T-helper 1 cell treated with Interleukin-12 subunit alpha and Interleukin-12 subunit beta and Interleukin-4 antibody, amounts not matched to agents 30 ng/mL and 1 ng/mL, for 36 hours (primary cell): Measurements from ENCODE around the gene MICAL3. TPM values are rescaled to one million over a fixed set of nuclear protein-coding genes. Genes with fewer than 3 reads are reported as not detected.
"Not testable (repeated sequence)": the region's sequence is repeated elsewhere in the genome, so short reads cannot be mapped to it uniquely, and the experiment has no call there.

ENCODE experiments used
- intact Hi-C: fragments of 100-400 bp; cut with micrococcal nuclease; formaldehyde crosslinking; loops from one replicate; pipeline ENCODE4 v1.15.1; 2024
- total RNA-seq: library from RNA; stranded (reverse); gene quantifications from 2 replicates; pipeline ENCODE4 v1.2.3, GENCODE V29; 2022

The MICAL3 gene, protein sequence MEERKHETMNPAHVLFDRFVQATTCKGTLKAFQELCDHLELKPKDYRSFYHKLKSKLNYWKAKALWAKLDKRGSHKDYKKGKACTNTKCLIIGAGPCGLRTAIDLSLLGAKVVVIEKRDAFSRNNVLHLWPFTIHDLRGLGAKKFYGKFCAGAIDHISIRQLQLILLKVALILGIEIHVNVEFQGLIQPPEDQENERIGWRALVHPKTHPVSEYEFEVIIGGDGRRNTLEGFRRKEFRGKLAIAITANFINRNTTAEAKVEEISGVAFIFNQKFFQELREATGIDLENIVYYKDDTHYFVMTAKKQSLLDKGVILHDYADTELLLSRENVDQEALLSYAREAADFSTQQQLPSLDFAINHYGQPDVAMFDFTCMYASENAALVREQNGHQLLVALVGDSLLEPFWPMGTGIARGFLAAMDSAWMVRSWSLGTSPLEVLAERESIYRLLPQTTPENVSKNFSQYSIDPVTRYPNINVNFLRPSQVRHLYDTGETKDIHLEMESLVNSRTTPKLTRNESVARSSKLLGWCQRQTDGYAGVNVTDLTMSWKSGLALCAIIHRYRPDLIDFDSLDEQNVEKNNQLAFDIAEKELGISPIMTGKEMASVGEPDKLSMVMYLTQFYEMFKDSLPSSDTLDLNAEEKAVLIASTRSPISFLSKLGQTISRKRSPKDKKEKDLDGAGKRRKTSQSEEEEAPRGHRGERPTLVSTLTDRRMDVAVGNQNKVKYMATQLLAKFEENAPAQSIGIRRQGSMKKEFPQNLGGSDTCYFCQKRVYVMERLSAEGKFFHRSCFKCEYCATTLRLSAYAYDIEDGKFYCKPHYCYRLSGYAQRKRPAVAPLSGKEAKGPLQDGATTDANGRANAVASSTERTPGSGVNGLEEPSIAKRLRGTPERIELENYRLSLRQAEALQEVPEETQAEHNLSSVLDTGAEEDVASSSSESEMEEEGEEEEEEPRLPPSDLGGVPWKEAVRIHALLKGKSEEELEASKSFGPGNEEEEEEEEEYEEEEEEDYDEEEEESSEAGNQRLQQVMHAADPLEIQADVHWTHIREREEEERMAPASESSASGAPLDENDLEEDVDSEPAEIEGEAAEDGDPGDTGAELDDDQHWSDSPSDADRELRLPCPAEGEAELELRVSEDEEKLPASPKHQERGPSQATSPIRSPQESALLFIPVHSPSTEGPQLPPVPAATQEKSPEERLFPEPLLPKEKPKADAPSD (N-terminal part only)
- 45.0 and 53.5 TPM in 2 replicates for total RNA-seq

DNA sequence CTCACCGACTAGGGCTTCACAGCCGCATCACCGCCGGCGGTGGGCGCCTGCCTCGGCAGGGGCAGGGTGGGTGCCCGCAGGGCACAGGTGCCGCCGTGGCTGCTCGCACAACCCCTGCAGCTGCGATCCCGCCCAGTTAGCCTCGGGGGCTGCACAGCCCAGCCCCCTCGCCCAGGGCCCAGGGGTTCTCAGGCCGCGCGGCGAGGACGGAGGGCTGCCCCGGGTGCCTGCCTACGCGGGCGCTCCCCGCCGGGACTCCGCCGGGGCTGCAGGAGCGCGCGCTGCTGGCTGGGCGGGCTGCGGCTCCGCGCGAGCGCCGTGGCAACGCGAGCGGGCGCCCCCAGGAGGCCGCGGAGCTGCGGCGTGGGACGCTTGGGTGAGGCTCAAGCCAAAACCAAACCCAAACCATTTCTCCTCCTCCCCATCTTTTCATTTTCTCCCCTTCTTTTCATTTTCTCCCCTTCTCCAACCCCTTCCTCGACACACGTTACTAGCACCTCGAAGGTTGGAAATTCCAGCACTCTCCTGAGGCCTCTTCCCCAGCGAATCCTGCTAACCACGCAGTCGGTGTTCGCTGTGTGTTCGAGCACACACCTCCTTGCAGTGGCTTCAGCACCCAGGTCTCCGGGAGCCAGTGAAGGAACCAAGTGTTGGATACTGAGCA lies at the start of gene MICAL3:
Gene MICAL3 (minus strand): TSS at position 286 of the 664 bp plus-strand sequence. CDS start 117,749 bp downstream, outside the sequence.
- intact Hi-C loops: loop anchor here (1.0 to 5.0 kb wide), 5 partner anchors 24 to 281 kb away; no protein-coding TSS in a partner anchor

DNA sequence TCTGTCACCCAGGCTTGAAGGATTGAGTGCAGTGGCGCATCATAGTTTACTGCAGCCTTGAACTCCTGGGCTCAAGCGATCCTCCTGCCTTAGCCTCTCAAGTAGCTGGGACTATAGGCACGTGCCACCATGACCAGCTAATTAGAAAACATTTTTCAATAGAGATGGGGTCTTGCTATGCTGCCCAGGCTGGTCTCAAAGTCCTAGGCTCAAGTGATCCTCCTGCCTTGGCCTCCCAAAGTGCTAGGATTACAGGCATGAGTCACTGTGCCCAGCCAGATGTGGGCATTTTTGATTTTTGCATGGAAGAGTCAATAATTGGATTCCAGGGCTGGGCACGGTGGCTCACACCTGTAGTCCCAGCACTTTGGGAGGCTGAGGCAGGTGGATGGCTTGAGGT lies 49.6 kb upstream of the MICAL3 start:
- intact Hi-C loops: not testable (repeated sequence)

DNA sequence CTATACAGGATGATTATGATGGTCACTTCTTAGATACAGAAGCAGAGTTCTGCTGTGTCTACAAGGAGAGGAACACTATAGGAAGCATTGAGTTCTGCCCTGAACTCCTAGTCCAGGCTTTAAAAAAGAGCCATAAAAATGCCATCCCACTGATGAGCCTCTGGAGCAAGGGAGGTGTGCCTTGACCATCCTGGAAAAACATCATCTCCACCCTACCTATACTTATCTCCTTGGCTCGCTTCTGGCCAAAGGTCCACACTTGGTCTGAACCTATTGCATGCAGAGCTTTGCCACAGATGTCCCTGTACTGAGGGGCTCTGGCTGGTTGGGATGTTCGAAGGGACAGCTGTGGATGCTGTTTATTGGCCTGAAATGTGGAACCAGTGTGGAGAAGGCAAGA lies 49.1 kb upstream of the MICAL3 start:
- intact Hi-C loops: no loop called here

DNA sequence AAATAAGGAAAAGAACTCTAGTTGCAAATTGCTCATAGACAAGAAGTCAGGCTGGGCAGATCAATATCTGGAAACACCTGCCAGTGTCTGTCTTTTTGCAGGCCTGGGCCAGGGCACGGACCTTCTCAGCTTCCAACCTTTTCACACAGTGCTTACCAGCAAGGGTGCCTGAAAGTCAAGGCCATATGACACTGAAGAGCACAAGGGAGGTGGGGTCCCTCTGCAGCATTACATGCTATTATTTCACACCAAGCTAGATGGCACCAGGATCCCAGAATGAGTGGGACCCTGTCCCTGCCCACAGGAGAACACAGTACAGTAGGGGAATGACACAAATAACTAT lies 47.6 kb upstream of the MICAL3 start:
- intact Hi-C loops: no loop called here

DNA sequence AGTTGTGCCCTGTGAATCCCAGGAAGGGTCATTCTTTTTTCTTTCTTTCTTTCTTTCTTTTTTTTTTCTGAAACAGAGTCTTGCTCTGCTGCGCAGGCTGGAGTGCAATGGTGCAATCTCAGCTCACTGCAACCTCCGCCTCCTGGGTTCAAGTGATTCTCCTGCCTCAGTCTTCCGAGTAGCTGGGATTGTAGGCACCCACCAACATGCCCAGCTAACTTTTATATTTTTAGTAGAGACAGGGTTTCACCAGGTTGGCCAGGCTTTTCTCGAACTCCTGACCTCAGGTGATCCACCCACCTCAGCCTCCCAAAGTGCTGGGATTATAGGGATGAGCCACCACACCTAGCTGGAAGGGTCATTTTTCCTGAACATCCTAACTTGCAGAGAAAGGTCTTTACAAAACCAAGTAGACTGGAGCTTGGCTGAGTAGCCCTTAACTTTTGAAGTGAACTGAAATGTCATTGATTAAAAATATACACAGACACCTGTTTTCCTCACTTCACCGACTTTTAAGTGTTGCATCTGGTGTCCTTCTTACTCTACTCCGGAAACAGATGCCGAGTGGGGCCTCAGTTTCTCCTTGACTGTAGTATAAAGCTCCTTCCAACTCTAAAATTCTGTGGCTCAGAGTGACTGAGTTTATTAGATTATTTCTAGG lies 47.1 kb upstream of the MICAL3 start:
- intact Hi-C loops: not testable (repeated sequence)

DNA sequence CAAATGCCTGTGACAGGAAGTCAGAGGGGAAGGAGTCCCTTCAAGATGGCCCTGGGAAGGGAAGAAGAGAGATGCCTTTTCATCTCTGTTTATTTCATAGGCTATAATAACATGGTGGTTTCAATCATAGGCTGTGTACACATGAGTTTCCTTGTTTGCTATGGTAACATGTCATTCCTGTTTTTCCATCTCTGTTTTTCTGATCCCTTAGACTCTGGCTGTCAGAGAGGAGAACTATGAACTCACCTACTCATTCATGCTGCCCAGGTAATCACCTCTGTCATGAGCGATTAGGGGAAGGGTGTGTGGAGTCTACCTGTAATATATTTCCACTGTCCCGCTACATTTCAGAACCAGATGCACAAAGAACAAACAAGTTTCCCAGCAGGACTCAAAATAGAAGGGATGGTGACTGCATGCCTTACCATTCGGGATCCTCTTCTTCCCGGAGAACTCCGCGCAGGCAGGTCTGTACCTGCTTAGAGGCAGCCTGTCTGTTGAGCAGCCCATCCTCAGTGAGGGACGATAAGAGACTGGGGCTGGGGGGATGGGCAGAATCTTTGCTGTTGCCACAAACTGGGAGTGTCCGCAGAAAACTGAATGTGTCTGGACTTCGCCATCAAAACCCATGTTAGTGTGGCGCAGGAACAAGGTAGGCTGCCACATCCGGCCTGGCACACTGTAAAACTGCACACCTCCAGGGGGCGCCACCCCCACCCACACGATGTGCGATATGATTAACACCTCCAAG lies 46.4 kb upstream of the MICAL3 start:
- intact Hi-C loops: no loop called here

DNA sequence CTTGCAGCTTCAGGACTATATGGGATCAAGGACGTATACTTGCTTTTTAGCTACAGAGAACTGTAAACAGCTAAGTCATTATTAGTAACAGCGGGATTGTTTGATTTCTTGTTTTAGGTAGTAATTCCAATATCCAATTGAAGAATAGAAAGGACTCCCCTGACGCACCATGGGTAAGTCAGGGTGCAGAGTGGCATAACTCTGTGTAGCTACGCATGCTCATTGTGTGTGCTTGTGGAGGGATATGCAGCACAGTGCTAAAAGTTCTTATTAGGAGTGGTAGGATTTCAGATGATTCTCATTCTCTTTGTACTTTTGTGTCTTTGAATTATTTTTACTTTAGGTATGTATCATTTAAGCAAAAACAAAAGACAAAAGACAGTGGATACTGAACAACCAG lies 45.7 kb upstream of the MICAL3 start:
- intact Hi-C loops: no loop called here

DNA sequence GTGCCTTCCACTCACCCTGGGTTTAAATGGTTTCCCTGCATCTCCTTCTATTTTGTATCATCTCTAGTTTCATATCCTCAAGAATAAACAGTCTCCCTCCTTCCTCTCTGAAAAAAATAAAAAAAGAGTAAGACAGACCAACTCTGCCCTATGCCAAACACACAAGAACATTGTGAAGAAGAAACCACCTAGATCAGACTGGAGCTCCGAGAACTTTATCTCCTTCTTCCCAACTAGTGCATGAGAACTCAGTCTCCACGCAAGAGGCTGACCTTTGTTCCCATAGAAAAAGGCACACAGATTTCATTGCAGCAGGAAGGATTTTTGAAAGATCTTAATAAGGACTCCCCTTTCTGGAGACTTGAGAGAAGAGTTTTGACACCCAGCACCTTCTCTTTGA lies 44.7 kb upstream of the MICAL3 start:
- intact Hi-C loops: no loop called here

DNA sequence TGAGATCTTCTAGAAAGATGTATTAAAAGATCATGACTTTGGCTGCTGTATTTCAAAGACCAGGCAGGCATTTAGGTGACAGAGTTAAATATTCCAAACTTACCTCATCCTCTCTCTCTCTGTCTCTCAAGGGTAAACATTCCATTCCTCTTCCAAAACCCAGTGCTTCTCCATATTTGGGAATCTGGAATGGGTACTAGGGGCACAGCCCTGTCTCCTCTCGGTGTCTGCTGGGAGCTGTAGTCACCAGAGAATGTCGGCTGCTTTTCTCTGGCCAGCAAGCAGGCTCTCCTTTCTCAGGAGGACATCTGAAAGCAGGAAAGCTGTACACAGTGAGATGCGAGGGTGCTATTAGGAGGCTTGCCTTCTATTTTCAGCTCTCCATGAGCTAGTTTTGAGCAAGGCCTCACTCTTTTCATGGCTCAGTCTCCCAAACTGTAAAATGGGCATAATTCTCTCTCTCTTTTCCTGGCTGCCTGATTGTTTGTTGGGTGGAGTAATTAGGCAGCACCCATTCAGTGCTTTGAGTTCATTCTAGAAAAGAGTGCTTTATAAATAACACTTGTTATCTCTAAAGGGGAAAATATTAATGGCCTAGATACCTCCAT lies 44.1 kb upstream of the MICAL3 start:
- intact Hi-C loops: no loop called here

DNA sequence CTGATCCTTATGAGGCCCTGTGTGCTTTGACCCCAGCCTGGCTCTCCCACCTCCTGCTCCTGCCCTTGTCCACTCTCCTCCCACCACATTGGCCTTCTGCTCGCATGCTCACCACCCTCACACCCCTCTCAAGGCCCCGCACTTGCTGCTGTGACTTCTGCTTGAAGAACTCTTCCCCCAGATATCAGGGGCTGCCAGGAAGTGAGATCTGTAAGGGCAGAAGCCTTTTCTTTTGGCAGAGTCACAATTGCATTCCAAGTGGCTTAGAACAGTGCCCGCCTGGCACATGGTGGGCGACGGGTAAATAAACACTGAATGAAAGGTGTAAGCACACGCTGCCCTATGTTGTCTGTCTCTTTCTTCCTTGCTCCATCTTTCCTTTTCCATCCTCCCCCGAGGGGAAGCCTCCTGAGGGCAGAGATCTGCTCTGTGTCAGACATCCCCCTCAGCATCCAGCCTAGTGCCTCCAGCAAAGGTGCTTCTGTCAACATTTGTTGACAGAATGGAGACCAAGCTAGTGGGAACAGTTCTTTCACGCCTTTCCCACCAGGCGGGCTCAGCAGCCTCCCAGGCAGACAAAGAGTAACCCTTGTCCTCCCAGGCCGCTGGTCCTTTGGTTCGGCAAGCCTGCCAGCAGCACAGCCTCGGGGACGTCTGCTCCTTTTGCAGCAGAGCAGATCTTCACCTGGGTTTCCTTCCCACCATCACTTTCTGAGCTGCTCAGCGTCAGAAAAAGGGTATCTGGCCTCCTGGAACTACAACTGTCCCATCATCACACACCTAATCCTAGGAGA lies 43.4 kb upstream of the MICAL3 start:
- intact Hi-C loops: no loop called here

DNA sequence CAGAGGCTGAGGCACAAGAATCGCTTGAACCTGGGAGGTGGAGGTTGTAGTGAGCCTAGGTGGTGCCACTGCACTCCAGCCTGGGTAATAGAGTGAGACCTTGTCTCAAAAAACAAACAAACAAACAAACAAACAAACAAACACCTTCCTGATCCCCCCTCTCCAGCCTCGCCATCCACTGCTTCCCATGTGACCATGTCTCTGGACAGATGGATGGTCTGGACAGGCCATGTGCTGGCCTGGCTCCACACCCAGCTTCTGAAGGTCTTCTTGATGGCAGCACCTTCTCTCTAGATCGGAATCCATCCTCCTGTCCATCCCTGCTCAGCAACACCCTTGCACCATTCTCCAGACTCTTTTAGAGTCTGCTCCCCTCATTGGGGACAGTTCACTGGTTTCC lies 42.8 kb upstream of the MICAL3 start:
- intact Hi-C loops: no loop called here

DNA sequence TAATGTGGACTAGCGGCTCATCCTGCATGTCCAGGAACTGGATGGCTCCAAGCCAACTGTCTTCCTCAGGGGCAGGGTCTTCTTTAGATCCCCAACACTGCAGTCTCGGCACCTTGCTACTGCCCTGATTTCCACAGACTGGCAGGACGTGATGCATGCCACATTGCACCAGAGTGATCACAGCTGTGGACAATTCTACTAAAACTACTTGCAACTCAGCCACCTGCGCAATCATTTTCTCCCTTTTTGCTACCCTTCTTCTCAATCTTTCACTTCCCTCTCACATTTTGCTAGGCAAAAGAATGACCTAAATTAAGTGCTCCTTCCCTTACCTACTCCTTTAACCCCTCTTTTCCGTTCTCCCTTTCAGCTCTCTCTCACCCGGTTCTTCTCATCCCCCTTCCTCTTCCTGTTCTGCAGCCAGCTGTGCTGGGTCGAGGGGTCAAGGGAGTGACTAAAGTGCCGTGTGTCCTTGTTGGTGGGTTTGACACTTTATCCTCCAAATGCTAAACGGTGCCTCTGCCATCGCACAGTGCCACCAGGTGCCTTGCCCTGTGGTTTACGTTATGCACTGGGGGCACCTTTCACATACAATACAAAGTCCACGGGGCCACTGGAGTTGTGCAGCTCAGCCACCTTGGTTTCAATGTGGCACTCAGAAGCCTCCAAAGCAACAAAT lies 42.0 kb upstream of the MICAL3 start:
- intact Hi-C loops: no loop called here

DNA sequence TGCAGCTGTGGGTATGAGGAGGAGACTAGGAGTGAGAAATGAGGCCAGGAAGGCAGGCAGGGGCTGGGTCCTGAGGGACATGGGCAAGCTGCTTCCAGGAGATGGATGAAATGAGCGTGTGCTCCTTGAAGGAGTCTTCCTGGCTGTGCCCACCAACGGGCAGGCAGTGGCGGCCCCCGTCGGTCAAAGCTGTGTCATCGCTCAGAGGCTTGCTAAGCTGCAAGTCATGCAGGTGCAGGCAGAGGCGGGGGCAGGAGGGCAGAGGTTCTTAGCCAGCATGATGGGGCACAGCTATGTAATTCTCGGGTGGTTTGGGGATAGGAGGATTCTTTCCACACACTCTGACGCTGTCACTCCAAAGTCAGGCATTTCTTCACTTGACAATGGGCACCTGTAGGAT lies 40.9 kb upstream of the MICAL3 start:
- intact Hi-C loops: no loop called here

DNA sequence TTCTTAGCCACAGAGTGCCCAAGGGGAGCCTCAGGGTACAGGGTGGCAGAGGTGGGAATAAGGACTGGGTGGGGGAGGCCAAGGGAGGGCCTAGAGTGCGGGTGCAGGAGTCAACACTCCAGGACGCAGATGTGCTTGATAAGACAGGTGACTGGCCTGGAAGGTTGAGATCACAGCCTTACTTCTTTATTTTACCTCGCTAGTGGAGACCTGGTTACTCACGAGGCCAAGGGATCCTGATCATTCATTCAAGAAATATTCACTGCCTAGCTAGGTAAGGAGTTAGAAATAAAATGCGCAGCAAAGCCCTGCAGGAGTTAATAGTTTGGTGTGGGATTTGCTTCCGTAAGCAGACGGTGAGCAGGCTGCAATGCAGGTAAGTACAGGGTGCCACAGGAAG lies 40.3 kb upstream of the MICAL3 start:
- intact Hi-C loops: no loop called here

DNA sequence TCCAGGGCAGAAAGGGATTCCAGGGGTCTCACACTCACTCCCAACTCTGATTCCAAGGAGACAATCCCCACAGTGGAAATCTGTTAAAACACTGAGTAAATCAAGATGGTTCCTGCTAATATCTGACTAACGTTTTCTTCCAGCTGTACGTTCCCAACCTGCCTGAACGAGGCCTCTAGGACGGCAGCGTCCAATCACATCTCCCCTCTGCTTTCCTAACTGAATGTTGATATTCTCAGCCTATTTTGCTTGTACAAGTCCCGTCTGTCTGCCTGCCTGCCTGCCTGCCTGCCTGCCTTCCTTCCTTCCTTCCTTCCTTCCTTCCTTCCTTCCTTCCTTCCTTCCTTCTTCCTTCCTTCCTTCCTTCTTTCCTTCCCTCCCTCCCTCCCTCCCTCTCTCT lies 39.4 kb upstream of the MICAL3 start:
- intact Hi-C loops: not testable (repeated sequence)

DNA sequence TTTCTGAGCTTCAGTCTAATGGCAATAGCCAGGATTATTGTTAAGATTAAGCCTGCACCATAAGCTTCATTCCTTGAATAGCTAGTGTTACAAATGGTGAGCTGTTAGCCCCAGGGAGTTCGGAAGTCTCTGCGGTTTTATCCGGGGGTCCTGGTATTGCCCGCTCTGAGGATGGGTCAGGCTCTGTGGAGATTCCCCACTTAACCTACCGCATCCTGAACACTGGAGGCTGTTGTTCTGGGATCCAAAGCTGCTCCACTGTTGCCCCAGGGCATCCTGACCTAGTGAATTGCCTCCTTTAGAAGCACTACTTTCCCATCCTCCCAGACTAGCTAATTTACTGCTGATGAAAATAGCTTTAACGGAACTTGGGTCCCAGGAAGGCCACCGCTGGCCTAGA lies 38.9 kb upstream of the MICAL3 start:
- intact Hi-C loops: no loop called here

DNA sequence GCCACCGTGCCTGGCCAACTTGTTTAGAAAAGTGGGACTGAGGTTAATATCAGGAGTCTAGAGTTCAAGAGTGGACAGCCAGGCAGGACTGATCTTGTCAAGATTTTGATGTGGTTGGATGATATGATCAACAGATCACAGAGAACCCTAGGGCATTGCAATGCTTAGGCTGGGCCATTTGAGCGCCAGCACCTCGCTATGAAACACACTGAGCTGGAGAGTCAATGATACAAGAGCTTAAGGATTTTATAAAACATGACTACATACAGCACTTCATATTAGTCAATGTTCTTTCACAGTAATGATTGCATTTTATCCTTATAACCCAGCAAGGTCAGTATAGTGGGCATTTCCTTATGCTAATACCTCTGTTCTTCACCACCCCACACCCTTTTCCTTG lies 38.1 kb upstream of the MICAL3 start:
- intact Hi-C loops: no loop called here
